Astrocyte (in vitro differentiated cells and primary cell): ENCODE results near the gene PTPRK. TPM values are rescaled to one million over a fixed set of nuclear protein-coding genes. Genes with fewer than 3 reads are reported as not detected.

Experiments used
- DNase-seq: peaks from one replicate; pipeline ENCODE4 v3.0.0-alpha.2; 2010; ENCODE audit warnings: low read depth
- FAIRE-seq: peaks from 2 replicates; lab custom pipeline; 2011; peaks lifted over from hg19 to GRCh38; lab: Jason Lieb, UNC
- H2AFZ ChIP-seq: 2 replicates; pipeline ENCODE4 v1.6.0; 2012; ENCODE audit warnings: low read depth, low read length, inconsistent platforms
- H3K27ac ChIP-seq: 2 replicates; pipeline ENCODE4 v1.5.1; 2011; ENCODE audit warnings: low read depth, low read length, inconsistent platforms
- H3K27me3 ChIP-seq: 2 replicates; pipeline ENCODE4 v1.6.0; 2011; ENCODE audit warnings: low read length, inconsistent platforms; ENCODE audit not compliant: insufficient read depth
- H3K36me3 ChIP-seq: 2 replicates; pipeline ENCODE4 v1.5.1; 2011; ENCODE audit warnings: low read length, inconsistent platforms; ENCODE audit not compliant: insufficient read depth
- H3K4me1 ChIP-seq: 2 replicates; pipeline ENCODE4 v1.5.1; 2011; ENCODE audit warnings: low read length, inconsistent platforms; ENCODE audit not compliant: insufficient read depth
- H3K4me2 ChIP-seq: 2 replicates; pipeline ENCODE4 v1.6.0; 2012; ENCODE audit warnings: low read length, inconsistent platforms
- H3K4me3 ChIP-seq: 2 replicates; pipeline ENCODE4 v1.5.1; 2011; ENCODE audit warnings: low read depth, mild to moderate bottlenecking, low read length, inconsistent platforms; ENCODE audit not compliant: insufficient read depth
- H3K79me2 ChIP-seq: 2 replicates; pipeline ENCODE4 v1.6.0; 2012; ENCODE audit warnings: mild to moderate bottlenecking, low read length, inconsistent platforms; ENCODE audit not compliant: insufficient read depth
- H3K9ac ChIP-seq: 2 replicates; pipeline ENCODE4 v1.6.0; 2012; ENCODE audit warnings: mild to moderate bottlenecking, low read length, inconsistent platforms
- H3K9me3 ChIP-seq: 2 replicates; pipeline ENCODE4 v1.5.1; 2012; ENCODE audit warnings: low read depth, mild to moderate bottlenecking, low read length, inconsistent platforms; ENCODE audit not compliant: insufficient read depth
- H4K20me1 ChIP-seq: 2 replicates; pipeline ENCODE4 v1.6.0; 2012; ENCODE audit warnings: low read length, inconsistent platforms; ENCODE audit not compliant: insufficient read depth
- H3K27ac Mint-ChIP-seq: one replicate; pipeline ENCODE4 v1.8.0; 2021; ENCODE audit warnings: mild to moderate bottlenecking, mixed read lengths; ENCODE audit not compliant: unreplicated experiment
- H3K27me3 Mint-ChIP-seq: one replicate; pipeline ENCODE4 v1.8.0; 2021; ENCODE audit warnings: low read depth, mixed read lengths; ENCODE audit not compliant: unreplicated experiment
- H3K36me3 Mint-ChIP-seq: one replicate; pipeline ENCODE4 v1.8.0; 2021; ENCODE audit warnings: low read depth, mixed read lengths; ENCODE audit not compliant: unreplicated experiment
- H3K4me1 Mint-ChIP-seq: one replicate; pipeline ENCODE4 v1.8.0; 2021; ENCODE audit warnings: low read depth, mixed read lengths; ENCODE audit not compliant: unreplicated experiment
- H3K4me3 Mint-ChIP-seq: one replicate; pipeline ENCODE4 v1.8.0; 2021; ENCODE audit warnings: mild to moderate bottlenecking, moderate library complexity, mixed read lengths; ENCODE audit not compliant: unreplicated experiment
- H3K9me3 Mint-ChIP-seq: one replicate; pipeline ENCODE4 v1.8.0; 2021; ENCODE audit warnings: mild to moderate bottlenecking, mixed read lengths; ENCODE audit not compliant: unreplicated experiment
- EZH2 ChIP-seq: IDR thresholded peaks from 2 replicates; pipeline ENCODE4 v1.6.1; 2012; ENCODE audit warnings: mild to moderate bottlenecking, low read length, inconsistent platforms; ENCODE audit not compliant: insufficient read depth
- total RNA-seq: library from RNA; stranded (reverse); gene quantifications from 2 replicates; pipeline ENCODE4 v1.2.1, GENCODE V29; 2021
- TF ChIP-seq, protein P1 (sequence below): IDR thresholded peaks from 2 replicates; pipeline ENCODE4 v1.5.1; 2011; ENCODE audit warnings: low read depth, mild to moderate bottlenecking, inconsistent platforms, low read length, moderate library complexity; ENCODE audit not compliant: insufficient read depth

Gene PTPRK
- total RNA-seq, 1 donor from 2014 or later, result 159 TPM

DNA sequence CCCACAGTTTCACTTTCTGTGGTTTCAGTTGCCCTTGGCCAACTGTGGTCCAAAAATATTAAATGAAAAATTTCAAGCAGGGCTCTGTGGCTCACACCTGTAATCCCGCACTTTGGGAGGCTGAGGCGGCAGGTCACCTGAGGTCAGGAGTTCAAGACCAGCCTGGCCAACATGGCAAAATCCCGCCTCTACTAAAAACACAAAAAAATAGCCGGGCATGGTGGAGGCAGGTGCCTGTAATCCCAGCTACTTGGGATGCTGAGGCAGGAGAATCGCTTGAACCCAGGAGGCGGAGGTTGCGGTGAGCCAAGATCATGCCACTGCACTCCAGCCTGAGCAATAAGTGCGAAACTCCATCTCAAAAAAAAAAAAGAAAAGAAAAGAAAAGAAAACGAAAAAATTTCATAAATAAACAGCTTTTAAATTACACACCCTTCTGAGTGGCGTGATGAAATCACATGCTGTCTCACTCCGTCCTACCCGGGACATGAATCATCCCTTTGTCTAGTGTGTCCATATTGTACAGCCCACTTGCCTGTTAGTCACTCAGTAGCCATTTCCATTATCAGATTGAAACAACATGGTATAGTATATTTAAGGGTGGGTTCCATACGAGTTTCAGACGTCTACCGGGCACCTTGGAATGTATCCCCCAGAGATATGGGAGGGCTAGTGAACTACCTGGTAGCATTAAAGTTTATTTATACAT is 11.7 kb downstream of the PTPRK start:
- Histone ChIP-seq H3K9me3 (no peaks in the 10 kb centered on the region), H3K27me3 (no peaks in the 10 kb centered on the region), H2AFZ (no peak overlapping the region), H3K4me3 (no peak overlapping the region), H4K20me1 (peaks cover 16% of the 10 kb centered on the region), H3K4me2 (peak overlapping the region; percentile 66), H3K4me1 (peaks cover 42% of the 10 kb centered on the region), H3K27ac (peak overlapping the region; percentile 88), H3K36me3 (no peaks in the 10 kb centered on the region), H3K79me2 (peaks cover 96% of the 10 kb centered on the region), H3K9ac (peak overlapping the region; percentile 65)
- FAIRE-seq (peak; percentile 70), DNase-seq (peak; percentile 96)
- H3K4me3 Mint-ChIP-seq, result no peak overlapping the region
- no peak for TF ChIP-seq EZH2
- TF ChIP-seq, protein P1, sequence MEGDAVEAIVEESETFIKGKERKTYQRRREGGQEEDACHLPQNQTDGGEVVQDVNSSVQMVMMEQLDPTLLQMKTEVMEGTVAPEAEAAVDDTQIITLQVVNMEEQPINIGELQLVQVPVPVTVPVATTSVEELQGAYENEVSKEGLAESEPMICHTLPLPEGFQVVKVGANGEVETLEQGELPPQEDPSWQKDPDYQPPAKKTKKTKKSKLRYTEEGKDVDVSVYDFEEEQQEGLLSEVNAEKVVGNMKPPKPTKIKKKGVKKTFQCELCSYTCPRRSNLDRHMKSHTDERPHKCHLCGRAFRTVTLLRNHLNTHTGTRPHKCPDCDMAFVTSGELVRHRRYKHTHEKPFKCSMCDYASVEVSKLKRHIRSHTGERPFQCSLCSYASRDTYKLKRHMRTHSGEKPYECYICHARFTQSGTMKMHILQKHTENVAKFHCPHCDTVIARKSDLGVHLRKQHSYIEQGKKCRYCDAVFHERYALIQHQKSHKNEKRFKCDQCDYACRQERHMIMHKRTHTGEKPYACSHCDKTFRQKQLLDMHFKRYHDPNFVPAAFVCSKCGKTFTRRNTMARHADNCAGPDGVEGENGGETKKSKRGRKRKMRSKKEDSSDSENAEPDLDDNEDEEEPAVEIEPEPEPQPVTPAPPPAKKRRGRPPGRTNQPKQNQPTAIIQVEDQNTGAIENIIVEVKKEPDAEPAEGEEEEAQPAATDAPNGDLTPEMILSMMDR, result no peak
- H3K27me3 Mint-ChIP-seq, result no peaks in the 10 kb centered on the region
- no peaks in the 10 kb centered on the region for H3K9me3 Mint-ChIP-seq
- peaks cover 4% of the 10 kb centered on the region for H3K36me3 Mint-ChIP-seq
- peak overlapping the region; percentile 83 for H3K27ac Mint-ChIP-seq
- H3K4me1 Mint-ChIP-seq, result peaks cover 60% of the 10 kb centered on the region

DNA sequence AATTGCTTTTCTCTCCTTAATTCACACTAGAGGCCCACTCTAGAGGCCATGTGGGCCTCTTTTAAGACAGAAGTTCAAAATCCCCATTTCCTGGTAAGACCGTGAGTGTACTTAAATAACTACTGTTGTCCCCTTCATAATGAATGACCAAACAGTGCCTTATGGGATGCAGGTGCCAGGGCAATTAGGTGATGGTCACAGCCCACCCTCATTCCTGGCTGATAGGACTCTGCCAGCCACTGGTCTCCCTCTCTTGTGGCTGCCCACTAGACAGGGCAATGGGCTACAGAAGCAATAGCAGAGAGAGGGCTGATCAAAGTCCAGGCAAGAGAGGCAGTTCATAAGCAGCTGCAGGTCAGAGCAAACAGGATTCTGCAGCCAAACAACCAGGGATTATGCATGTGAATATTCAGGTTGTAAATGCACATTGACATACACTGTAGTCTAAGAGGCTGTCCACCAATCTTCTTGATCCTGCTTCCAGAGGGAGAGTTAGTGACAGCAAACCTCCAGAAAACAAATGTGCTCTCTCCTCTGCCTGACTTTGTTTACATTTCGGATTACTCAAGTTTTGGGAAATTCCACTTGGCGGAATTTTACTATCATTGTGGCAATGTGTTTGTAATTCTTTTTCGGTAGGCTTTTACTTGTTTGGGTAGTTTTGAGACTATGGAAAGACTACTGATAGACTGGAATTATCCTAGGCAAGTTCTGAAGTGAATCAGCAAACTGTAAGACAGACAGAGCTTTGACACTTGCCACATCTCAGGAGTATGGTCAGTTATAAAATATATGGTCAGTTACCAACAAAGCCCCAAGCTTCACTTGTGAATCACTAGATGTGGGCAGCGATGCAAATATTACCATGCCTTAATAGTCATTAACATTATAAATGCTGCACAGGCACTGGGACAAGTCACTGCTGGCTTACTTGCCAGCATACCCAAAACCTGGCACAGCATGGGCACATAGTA is 12.8 kb downstream of the PTPRK start:
- peaks cover 96% of the 10 kb centered on the region for H3K79me2 ChIP-seq

More for the DNA sequence above, 12.8 kb downstream of the PTPRK start:
- H3K4me1 Mint-ChIP-seq, result peaks cover 56% of the 10 kb centered on the region
- TF ChIP-seq, protein P1, result no peak
- Histone ChIP-seq H3K4me2 (peak overlapping the region; percentile 66), H3K4me1 (peaks cover 42% of the 10 kb centered on the region), H3K36me3 (no peaks in the 10 kb centered on the region), H3K9me3 (no peaks in the 10 kb centered on the region), H2AFZ (no peak overlapping the region), H3K9ac (peak overlapping the region; percentile 41), H3K27me3 (no peaks in the 10 kb centered on the region), H4K20me1 (peaks cover 21% of the 10 kb centered on the region), H3K4me3 (no peak overlapping the region), H3K27ac (peak overlapping the region; percentile 88)
- H3K9me3 Mint-ChIP-seq, result no peaks in the 10 kb centered on the region
- H3K4me3 Mint-ChIP-seq, result no peak overlapping the region
- DNase-seq (peak; percentile 71), FAIRE-seq (peak; percentile 56)
- H3K27me3 Mint-ChIP-seq, result no peaks in the 10 kb centered on the region
- peaks cover 2% of the 10 kb centered on the region for H3K36me3 Mint-ChIP-seq
- H3K27ac Mint-ChIP-seq, result peak overlapping the region; percentile 85
